Astrocyte (in vitro differentiated cells and primary cell): ENCODE data around the gene GP9.
"Not testable (repeated sequence)": the region's sequence is repeated elsewhere in the genome, so short reads cannot be mapped to it uniquely, and the experiment has no call there.

Experiments used
- CTCF ChIP-seq: IDR thresholded peaks from 2 replicates; pipeline ENCODE4 v1.5.1; 2011; ENCODE audit warnings: low read depth, mild to moderate bottlenecking, inconsistent platforms, low read length, moderate library complexity; ENCODE audit not compliant: insufficient read depth
- EZH2 ChIP-seq: IDR thresholded peaks from 2 replicates; pipeline ENCODE4 v1.6.1; 2012; ENCODE audit warnings: mild to moderate bottlenecking, low read length, inconsistent platforms; ENCODE audit not compliant: insufficient read depth

DNA sequence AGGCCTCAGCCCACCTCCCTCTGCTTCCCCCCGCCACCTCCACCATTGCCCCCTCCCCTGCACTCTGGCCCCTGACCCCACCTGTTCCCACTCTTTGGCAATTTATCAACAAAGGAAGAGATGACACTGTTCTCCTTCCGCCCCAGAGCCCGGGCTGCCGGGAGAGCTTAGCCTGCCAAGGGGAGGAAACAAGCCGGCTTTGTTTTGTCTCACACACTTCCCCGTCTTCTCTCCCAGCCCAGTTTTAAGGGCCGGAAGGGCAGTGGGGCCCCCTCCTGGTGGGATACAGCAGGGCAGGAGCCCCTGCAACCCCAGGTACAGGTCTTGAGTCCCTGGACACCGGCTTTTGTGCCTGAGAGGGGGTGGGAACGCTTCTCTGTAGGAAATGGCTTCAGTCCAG lies 27.3 kb downstream of the GP9 start:
- not testable (repeated sequence) for TF ChIP-seq CTCF, EZH2
